ENCODE data around the gene ADAM17. TPM values are rescaled to one million over a fixed set of nuclear protein-coding genes. Genes with fewer than 3 reads are reported as not detected.

ADAM17 gene
- total RNA-seq, 1 donor = 40.1 TPM

DNA sequence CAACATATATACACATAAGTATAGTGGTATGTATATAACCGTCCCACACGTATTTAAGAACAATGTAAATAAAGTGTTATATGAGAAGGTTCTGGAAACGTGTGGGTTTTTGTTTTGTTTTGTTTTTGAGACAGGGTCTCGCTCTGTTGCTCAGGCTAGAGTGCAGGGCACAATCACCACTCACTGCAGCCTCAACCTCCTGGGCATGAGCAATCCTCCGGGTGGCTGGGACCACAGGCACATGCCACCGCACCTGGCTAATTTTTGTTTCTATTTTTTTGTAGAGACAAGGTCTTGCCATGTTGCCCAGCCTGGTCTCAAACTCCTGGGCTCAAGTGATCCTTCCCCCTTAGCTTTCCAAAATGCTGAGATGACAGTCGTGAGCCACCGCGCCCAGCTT is 6.2 kb downstream of the ADAM17 start:
- H3K4me3 ChIP-seq (ENCODE audit: low read depth, low read length) = no peak overlapping the region
- no peak for DNase-seq (ENCODE audit: low read depth)
- TF ChIP-seq, protein P1, sequence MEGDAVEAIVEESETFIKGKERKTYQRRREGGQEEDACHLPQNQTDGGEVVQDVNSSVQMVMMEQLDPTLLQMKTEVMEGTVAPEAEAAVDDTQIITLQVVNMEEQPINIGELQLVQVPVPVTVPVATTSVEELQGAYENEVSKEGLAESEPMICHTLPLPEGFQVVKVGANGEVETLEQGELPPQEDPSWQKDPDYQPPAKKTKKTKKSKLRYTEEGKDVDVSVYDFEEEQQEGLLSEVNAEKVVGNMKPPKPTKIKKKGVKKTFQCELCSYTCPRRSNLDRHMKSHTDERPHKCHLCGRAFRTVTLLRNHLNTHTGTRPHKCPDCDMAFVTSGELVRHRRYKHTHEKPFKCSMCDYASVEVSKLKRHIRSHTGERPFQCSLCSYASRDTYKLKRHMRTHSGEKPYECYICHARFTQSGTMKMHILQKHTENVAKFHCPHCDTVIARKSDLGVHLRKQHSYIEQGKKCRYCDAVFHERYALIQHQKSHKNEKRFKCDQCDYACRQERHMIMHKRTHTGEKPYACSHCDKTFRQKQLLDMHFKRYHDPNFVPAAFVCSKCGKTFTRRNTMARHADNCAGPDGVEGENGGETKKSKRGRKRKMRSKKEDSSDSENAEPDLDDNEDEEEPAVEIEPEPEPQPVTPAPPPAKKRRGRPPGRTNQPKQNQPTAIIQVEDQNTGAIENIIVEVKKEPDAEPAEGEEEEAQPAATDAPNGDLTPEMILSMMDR (IDR thresholded peaks at IDR 0.05; ENCODE audit: insufficient read depth, low read length) = no peak

DNA sequence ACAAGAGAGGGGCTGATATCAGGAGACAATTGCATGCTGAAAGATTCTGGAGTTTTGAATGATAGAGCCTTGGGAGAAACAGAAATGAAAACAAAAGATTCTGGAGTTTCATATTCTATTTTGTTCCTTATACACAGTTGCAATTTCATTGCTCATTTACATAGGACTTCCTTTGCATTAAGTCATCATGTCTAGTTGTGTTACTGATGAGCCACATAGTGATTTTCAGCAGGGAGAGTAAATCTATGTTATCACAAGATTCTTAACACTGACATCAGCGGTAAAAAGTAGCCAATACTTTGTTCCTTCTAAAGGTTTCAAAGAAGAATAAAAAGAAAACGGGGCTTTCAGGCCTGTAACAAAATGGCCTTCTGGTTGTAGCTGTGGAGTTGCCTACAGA is 7.1 kb downstream of the ADAM17 start:
- DNase-seq (ENCODE audit: low read depth) = no peak
- H3K4me3 ChIP-seq (ENCODE audit: low read depth, low read length) = no peak overlapping the region
- TF ChIP-seq, protein P1 (IDR thresholded peaks at IDR 0.05; ENCODE audit: insufficient read depth, low read length) = no peak

DNA sequence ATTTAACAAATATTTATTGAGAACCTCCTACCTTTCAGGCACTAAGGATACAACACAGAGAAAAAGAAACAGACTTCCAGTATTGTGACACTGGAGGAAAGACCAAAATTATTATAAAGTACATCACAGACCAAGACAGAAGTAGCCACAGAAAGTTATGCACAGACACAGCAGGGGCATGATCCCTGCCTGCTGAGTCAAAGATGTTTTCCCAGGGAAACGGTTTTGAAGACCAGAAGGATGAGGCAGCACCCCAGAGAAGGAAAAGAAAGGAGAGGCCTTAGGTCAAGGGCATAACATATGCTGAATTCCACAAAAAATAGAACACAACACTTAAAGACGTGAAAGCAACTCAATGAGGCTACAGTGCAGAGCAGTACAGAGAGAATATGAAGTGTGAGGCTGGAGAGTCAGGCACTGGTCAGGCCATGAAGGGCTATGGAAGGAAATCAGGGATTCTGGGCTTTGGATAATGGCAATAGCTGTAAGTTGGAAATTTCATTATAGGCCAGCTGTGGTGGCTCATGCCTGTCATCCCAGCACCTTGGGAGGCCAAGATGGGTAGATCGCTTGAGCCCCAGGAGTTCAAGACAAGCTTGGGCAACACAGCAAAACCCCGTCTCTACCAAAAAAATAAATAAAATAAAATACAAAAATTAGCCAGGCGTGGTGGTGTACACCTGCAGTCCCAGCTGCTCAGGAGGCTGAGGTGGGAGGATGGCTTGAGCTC is 8.2 kb downstream of the ADAM17 start:
- TF ChIP-seq, protein P1 (IDR thresholded peaks at IDR 0.05; ENCODE audit: insufficient read depth, low read length) = no peak
- no peak overlapping the region for H3K4me3 ChIP-seq (ENCODE audit: low read depth, low read length)
- no peak for DNase-seq (ENCODE audit: low read depth)

- no peak overlapping the region for H3K4me3 ChIP-seq (ENCODE audit: low read depth, low read length)
- TF ChIP-seq, protein P1 (IDR thresholded peaks at IDR 0.05; ENCODE audit: insufficient read depth, low read length) = no peak
- no peak for DNase-seq (ENCODE audit: low read depth)
Measured at GRCh38 chr2:9545502-9545901, 10.1 kb downstream of the ADAM17 start.

DNA sequence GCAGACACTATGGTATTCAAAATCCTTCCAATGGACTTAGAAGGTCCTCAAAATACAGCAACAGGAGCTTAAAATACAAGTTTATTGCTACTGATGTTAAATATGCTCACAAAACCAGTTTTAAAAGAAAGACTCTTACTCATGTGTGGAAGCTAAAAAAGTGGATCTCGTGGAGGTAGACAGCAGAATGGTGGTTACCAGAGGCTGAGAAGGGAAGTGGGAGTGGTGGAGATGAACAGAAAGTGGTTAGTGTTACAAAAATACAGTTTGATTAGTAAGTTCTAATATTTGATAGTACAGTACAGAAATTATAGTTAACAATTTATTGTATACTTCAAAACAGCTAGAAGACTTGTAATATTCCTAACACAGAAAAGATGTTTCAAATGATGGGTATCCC is 12.1 kb downstream of the ADAM17 start:
- H3K4me3 ChIP-seq (ENCODE audit: low read depth, low read length) = no peak overlapping the region
- TF ChIP-seq, protein P1 (IDR thresholded peaks at IDR 0.05; ENCODE audit: insufficient read depth, low read length) = no peak

GRCh38 chr2:9539531-9539930 is 16.1 kb downstream of the ADAM17 start:
- DNase-seq (ENCODE audit: low read depth) = peak; percentile 72
- TF ChIP-seq, protein P1 (IDR thresholded peaks at IDR 0.05; ENCODE audit: insufficient read depth, low read length) = no peak
- no peak overlapping the region for H3K4me3 ChIP-seq (ENCODE audit: low read depth, low read length)

More for the DNA sequence above, 12.1 kb downstream of the ADAM17 start:
- DNase-seq (ENCODE audit: low read depth) = no peak

All from fibroblast of the aortic adventitia (primary cell).